HepG2 (cell line): ENCODE measurements around the gene COPS4. TPM values are rescaled to one million over a fixed set of nuclear protein-coding genes. Genes with fewer than 3 reads are reported as not detected.

Source experiments
- ATF4 ChIP-seq, 2 experiments: fragments of 450-650 bp in 1 of 2; sonication (generic) in 1 of 2; formaldehyde crosslinking; IDR thresholded peaks; 2 replicates each; pipeline versions ENCODE4 v1.5.0 to v1.8.0; 2020 to 2022; ENCODE audit warnings: mild to moderate bottlenecking in 1 of 2, missing genetic modification reagents in 1 of 2
- BHLHE40 ChIP-seq: IDR thresholded peaks from 2 replicates; pipeline ENCODE4 v1.6.1; 2011; ENCODE audit warnings: low read length, improper control_type of control experiment
- EED ChIP-seq: sonication (generic); formaldehyde crosslinking; IDR thresholded peaks from 2 replicates; pipeline ENCODE4 v1.5.0; 2020; ENCODE audit warnings: mild to moderate bottlenecking, missing genetic modification reagents
- ELF3 ChIP-seq: IDR thresholded peaks from 2 replicates; pipeline ENCODE4 v1.6.1; 2016; ENCODE audit warnings: missing genetic modification reagents, missing compliant biosample characterization
- JDP2 ChIP-seq: sonication (generic); formaldehyde crosslinking; IDR thresholded peaks from 2 replicates; pipeline ENCODE4 v1.8.1; 2022; ENCODE audit warnings: missing genetic modification reagents, borderline replicate concordance
- NCOR1 ChIP-seq: fragments of 200-600 bp; sonication (generic); IDR thresholded peaks from 2 replicates; pipeline ENCODE4 v1.7.0; 2017; ENCODE audit warnings: antibody characterized with exemption, low read length, borderline replicate concordance
- SATB2 ChIP-seq: sonication (generic); formaldehyde crosslinking; IDR thresholded peaks from 2 replicates; pipeline ENCODE4 v1.5.0; 2020; ENCODE audit warnings: missing genetic modification reagents
- SPEN ChIP-seq: sonication (generic); formaldehyde crosslinking; IDR thresholded peaks from 2 replicates; pipeline ENCODE4 v1.5.1; 2020; ENCODE audit warnings: low read depth, mild to moderate bottlenecking, missing genetic modification reagents
- ZBTB42 ChIP-seq: sonication (generic); formaldehyde crosslinking; IDR thresholded peaks from 2 replicates; pipeline ENCODE4 v1.5.0; 2020; ENCODE audit warnings: mild to moderate bottlenecking, missing genetic modification reagents
- ZBTB44 ChIP-seq: sonication (generic); formaldehyde crosslinking; IDR thresholded peaks from 2 replicates; pipeline ENCODE4 v1.4.0; 2020; ENCODE audit warnings: missing genetic modification reagents
- ZGPAT ChIP-seq: IDR thresholded peaks from 2 replicates; pipeline ENCODE4 v1.6.1; 2016; ENCODE audit warnings: mild to moderate bottlenecking
- ZNF235 ChIP-seq: sonication (generic); formaldehyde crosslinking; IDR thresholded peaks from 2 replicates; pipeline ENCODE4 v1.8.1; 2023; ENCODE audit warnings: mild to moderate bottlenecking, missing genetic modification reagents, borderline replicate concordance
- ZNF292 ChIP-seq: sonication (generic); formaldehyde crosslinking; IDR thresholded peaks from 2 replicates; pipeline ENCODE4 v1.8.1; 2022; ENCODE audit warnings: mild to moderate bottlenecking, low read depth, missing genetic modification reagents, borderline replicate concordance
- ZNF33A ChIP-seq: sonication (generic); formaldehyde crosslinking; IDR thresholded peaks from 2 replicates; pipeline ENCODE4 v1.5.1; 2020; ENCODE audit warnings: missing genetic modification reagents, mild to moderate bottlenecking, moderate library complexity, borderline replicate concordance
- ZNF678 ChIP-seq: sonication (generic); formaldehyde crosslinking; IDR thresholded peaks from 2 replicates; pipeline ENCODE4 v1.4.0; 2020; ENCODE audit warnings: mild to moderate bottlenecking, missing genetic modification reagents
- ZSCAN21 ChIP-seq: sonication (generic); formaldehyde crosslinking; IDR thresholded peaks from 2 replicates; pipeline ENCODE4 v1.8.0; 2022; ENCODE audit warnings: mild to moderate bottlenecking, missing genetic modification reagents, moderate library complexity, borderline replicate concordance
- polyA plus RNA-seq, 8 experiments: library from polyadenylated mRNA; depleted of rRNA in 3 of 8; stranded (reverse) in 7 of 8; unstranded in 1 of 8; fragments of >200 nt; fragmentation: Illumina TruSeq in 4 of 8; extraction: Trizol in 4 of 8; gene quantifications; 2 replicates each; pipeline versions ENCODE4 v1.2.1 to v1.2.3, GENCODE V29; 2011 to 2016; ENCODE audit warnings: low read depth in 4 of 8, missing spikeins in 1 of 8, mixed read lengths in 1 of 8; ENCODE audit not compliant: insufficient read depth in 1 of 8
- total RNA-seq, 5 experiments: library from RNA; depleted of rRNA; stranded (reverse); fragments of >200 nt; fragmentation: Illumina TruSeq; extraction: Trizol; gene quantifications; 2 replicates each; pipeline ENCODE4 v1.2.3, GENCODE V29; 2016; ENCODE audit warnings: low read depth in 1 of 5

Gene COPS4
- total and polyA plus RNA-seq, 2 of the 13 experiments (the other 11 are each of a cell fraction or from before 2014, with no cell fraction given) = 28.8 to 52.5 TPM

- TF ChIP-seq ZBTB44 (CRISPR knock-in tag) (no peak), NCOR1 (peak; percentile 99), ZNF235 (CRISPR knock-in tag) (no peak), ZSCAN21 (CRISPR knock-in tag) (peak; percentile 35; the same call in 1 of the 2 replicates), ZNF292 (CRISPR knock-in tag) (no peak), ZNF33A (CRISPR knock-in tag) (no peak), SATB2 (CRISPR knock-in tag) (no peak), EED (no peak), ELF3 (peak; percentile 74), BHLHE40 (peak; percentile 91), ZGPAT (CRISPR knock-in tag) (peak; percentile 95), SPEN (peak; percentile 98), ZBTB42 (no peak), ZNF678 (CRISPR knock-in tag) (no peak), ATF4 (CRISPR knock-in tag; IDR thresholded peaks at IDR 0.05) (no peak; a peak in 1 of 4 replicates), JDP2 (no peak)
These were observed at the start of gene COPS4 (continued) for GRCh38 chr4:83034630-83035494.
